OCI-LY7 (cell line): ENCODE data around the gene XRRA1. TPM values are rescaled to one million over a fixed set of nuclear protein-coding genes. Genes with fewer than 3 reads are reported as not detected.

ENCODE experiments used
- BruUV-seq: library from RNA; stranded (reverse); fragments of 400-500 nt; replicated peaks from 2 replicates; lab custom pipeline; 2021; lab: Mats Ljungman, UMichigan
- CTCF ChIA-PET: fragments of 300-600 bp; sonication (Branson Sonifier 250); formaldehyde crosslinking; loops from one replicate; lab custom pipeline; 2022; ENCODE audit warnings: antibody characterized with exemption; ENCODE audit not compliant: unreplicated experiment; lab: Charles Lee
- POLR2A ChIA-PET: fragments of 300-600 bp; sonication (Branson Sonifier 250); formaldehyde crosslinking; loops from one replicate; lab custom pipeline; 2022; ENCODE audit warnings: antibody characterized with exemption; lab: Charles Lee
- DNase-seq: peaks from one replicate; pipeline ENCODE4 v3.0.0-alpha.2; 2015; ENCODE audit warnings: low spot score
- H2AFZ ChIP-seq: fragments of 200-600 bp; sonication (generic), shearing (Covaris generic); 2 replicates; pipeline ENCODE4 v1.6.1; 2014; ENCODE audit warnings: mild to moderate bottlenecking, antibody characterized with exemption, low read length, moderate library complexity
- H3K27ac ChIP-seq: fragments of 200-600 bp; sonication (generic); 2 replicates; pipeline ENCODE4 v1.5.1; 2014; ENCODE audit warnings: mixed run types, low read depth, mild to moderate bottlenecking, moderate library complexity, low read length, inconsistent platforms; ENCODE audit not compliant: poor library complexity, severe bottlenecking
- H3K36me3 ChIP-seq: fragments of 200-600 bp; sonication (generic); 2 replicates; pipeline ENCODE4 v1.6.1; 2014; ENCODE audit warnings: mild to moderate bottlenecking, antibody characterized with exemption, low read length, moderate library complexity, mixed read lengths; ENCODE audit not compliant: insufficient read depth
- H3K4me1 ChIP-seq: fragments of 200-600 bp; sonication (generic); 2 replicates; pipeline ENCODE4 v1.5.1; 2014; ENCODE audit warnings: mild to moderate bottlenecking, low read length; ENCODE audit not compliant: insufficient read depth, poor library complexity, severe bottlenecking
- H3K4me2 ChIP-seq: fragments of 200-600 bp; sonication (generic); 2 replicates; pipeline ENCODE4 v1.6.1; 2014; ENCODE audit warnings: mild to moderate bottlenecking, low read length
- H3K4me3 ChIP-seq: fragments of 200-600 bp; sonication (generic); 2 replicates; pipeline ENCODE4 v1.5.1; 2014; ENCODE audit warnings: mild to moderate bottlenecking, low read depth, low read length; ENCODE audit not compliant: poor library complexity, severe bottlenecking
- H3K79me2 ChIP-seq: fragments of 200-600 bp; sonication (generic); 2 replicates; pipeline ENCODE4 v1.6.1; 2016; ENCODE audit warnings: low read depth, mild to moderate bottlenecking, low read length, moderate library complexity, mixed read lengths; ENCODE audit not compliant: insufficient read depth
- H3K9me2 ChIP-seq: fragments of 200-600 bp; sonication (generic); 2 replicates; pipeline ENCODE4 v1.6.1; 2016; ENCODE audit warnings: mild to moderate bottlenecking, low read length, mixed read lengths; ENCODE audit not compliant: insufficient read depth
- H3K9me3 ChIP-seq: fragments of 200-600 bp; sonication (generic); 2 replicates; pipeline ENCODE4 v1.6.1; 2014; ENCODE audit warnings: mild to moderate bottlenecking, mixed run types, low read length, mixed read lengths
- H4K20me1 ChIP-seq: fragments of 200-600 bp; sonication (generic); 2 replicates; pipeline ENCODE4 v1.6.1; 2014; ENCODE audit warnings: mild to moderate bottlenecking, antibody characterized with exemption, low read length, moderate library complexity, mixed read lengths; ENCODE audit not compliant: insufficient read depth
- EZH2phosphoT487 ChIP-seq: fragments of 200-600 bp; sonication (generic); IDR thresholded peaks from 2 replicates; pipeline ENCODE4 v1.6.1; 2018; ENCODE audit warnings: low read depth, borderline replicate concordance, mild to moderate bottlenecking, mixed run types, antibody characterized with exemption, low read length, moderate library complexity, mixed read lengths
- intact Hi-C: fragments of 100-400 bp; cut with micrococcal nuclease; formaldehyde crosslinking; loops from one replicate; pipeline ENCODE4 v1.10.0; 2022; ENCODE audit not compliant: unreplicated experiment
- total RNA-seq, 2 experiments: library from RNA; depleted of rRNA in 1 of 2; stranded (reverse); fragments of >200 nt in 1 of 2; shearing (Covaris generic) in 1 of 2; gene quantifications; 2 replicates each; pipeline ENCODE4 v1.2.3, GENCODE V29; 2014 to 2022
- TF ChIP-seq, protein P1 (sequence below): fragments of 200-600 bp; sonication (generic); conservative IDR thresholded peaks from 2 replicates; pipeline ENCODE4 v1.5.1; 2014; ENCODE audit warnings: mild to moderate bottlenecking, antibody characterized with exemption, low read length, moderate library complexity, mixed read lengths

Gene XRRA1
- total RNA-seq, 2 experiments from 2014 or later, result 20.3 to 29.1 TPM

DNA sequence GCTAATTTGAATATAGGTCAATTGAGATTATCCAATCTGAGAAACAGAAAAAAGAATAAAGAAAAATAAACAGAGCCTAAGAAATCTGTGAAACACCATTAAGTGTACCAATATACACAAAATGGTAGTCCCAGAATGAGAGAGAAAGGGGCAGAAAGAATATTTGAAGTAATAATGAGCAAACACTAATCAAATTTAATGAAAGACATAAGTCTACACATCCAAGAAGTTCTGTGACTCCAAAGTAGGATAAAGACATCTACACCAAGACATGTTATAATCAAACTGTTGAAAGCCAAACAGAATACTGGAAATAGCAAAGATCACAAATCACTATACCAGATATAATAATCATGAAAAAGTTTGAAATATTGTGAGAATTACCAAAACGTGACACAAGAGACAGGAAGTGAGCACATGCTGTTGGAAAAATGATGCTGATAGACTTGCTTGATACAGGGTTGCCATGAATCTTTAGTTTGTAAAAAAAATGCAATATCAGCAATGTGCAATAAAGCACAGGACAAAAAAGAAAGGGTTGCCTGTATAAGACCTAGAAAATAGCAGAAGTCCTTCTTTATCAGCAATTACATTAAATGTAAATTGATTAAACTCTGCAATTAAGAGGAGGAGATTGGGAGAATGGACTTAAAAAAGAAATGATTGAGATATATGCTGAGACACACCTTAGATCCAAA is 124.5 kb downstream of the XRRA1 start:
- H3K4me2 ChIP-seq, result no peak overlapping the region
- no peaks in the 10 kb centered on the region for H3K9me2 ChIP-seq
- BruUV-seq, result no TSS peak
- H3K4me3 ChIP-seq, result no peak overlapping the region
- peaks cover 97% of the 10 kb centered on the region for H3K36me3 ChIP-seq
- intact Hi-C loops, result no loop called here
- no peak overlapping the region for H3K27ac ChIP-seq
- TF ChIP-seq, protein P1, sequence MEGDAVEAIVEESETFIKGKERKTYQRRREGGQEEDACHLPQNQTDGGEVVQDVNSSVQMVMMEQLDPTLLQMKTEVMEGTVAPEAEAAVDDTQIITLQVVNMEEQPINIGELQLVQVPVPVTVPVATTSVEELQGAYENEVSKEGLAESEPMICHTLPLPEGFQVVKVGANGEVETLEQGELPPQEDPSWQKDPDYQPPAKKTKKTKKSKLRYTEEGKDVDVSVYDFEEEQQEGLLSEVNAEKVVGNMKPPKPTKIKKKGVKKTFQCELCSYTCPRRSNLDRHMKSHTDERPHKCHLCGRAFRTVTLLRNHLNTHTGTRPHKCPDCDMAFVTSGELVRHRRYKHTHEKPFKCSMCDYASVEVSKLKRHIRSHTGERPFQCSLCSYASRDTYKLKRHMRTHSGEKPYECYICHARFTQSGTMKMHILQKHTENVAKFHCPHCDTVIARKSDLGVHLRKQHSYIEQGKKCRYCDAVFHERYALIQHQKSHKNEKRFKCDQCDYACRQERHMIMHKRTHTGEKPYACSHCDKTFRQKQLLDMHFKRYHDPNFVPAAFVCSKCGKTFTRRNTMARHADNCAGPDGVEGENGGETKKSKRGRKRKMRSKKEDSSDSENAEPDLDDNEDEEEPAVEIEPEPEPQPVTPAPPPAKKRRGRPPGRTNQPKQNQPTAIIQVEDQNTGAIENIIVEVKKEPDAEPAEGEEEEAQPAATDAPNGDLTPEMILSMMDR, result no peak
- no peak for TF ChIP-seq EZH2phosphoT487
- no peaks in the 10 kb centered on the region; the same call in 1 of the 2 replicates for H3K79me2 ChIP-seq
- H4K20me1 ChIP-seq, result no peaks in the 10 kb centered on the region
- no peaks in the 10 kb centered on the region for H3K4me1 ChIP-seq
- DNase-seq, result no peak
- ChIA-PET CTCF (no interaction called here), POLR2A (interaction anchor here (0.6 to 0.7 kb wide), 3 partner anchors 12 to 1194 kb away, joined by 3 to 4 read pairs (median 3); no protein-coding TSS in a partner anchor)
- H3K9me3 ChIP-seq, result peaks cover 43% of the 10 kb centered on the region
- H2AFZ ChIP-seq, result no peak overlapping the region

DNA sequence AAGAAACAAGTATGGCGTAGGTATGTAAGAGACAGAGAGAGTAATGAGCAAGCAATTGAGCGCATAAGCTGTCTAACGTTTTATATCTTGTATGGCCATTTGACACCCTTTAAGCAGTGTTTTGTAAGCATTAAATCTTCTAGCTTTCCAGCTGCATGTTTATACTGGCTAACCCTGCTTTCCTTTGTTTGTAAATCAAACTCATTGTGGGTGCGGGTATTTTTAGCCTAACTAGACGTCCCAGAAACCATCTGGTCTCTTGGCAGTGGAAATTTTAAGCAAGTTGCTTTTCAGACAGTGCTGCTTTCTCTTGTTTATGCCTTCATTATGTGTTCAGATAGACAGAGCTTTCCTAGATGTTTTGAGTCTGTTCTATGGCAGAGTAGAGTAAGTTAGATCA is 126.7 kb downstream of the XRRA1 start:
- no peaks in the 10 kb centered on the region for H3K9me2 ChIP-seq
- intact Hi-C loops, result no loop called here
- TF ChIP-seq, protein P1, result no peak
- no peak for TF ChIP-seq EZH2phosphoT487
- H3K4me2 ChIP-seq, result no peak overlapping the region
- DNase-seq, result no peak
- no peaks in the 10 kb centered on the region for H4K20me1 ChIP-seq
- no peaks in the 10 kb centered on the region for H3K4me1 ChIP-seq
- peaks cover 39% of the 10 kb centered on the region for H3K9me3 ChIP-seq
- H3K27ac ChIP-seq, result no peak overlapping the region
- no peaks in the 10 kb centered on the region; the same call in 1 of the 2 replicates for H3K79me2 ChIP-seq
- CTCF ChIA-PET, result no interaction called here
- peaks cover 96% of the 10 kb centered on the region for H3K36me3 ChIP-seq
- H2AFZ ChIP-seq, result no peak overlapping the region
- H3K4me3 ChIP-seq, result no peak overlapping the region
- BruUV-seq, result no TSS peak
- POLR2A ChIA-PET, result no interaction called here

DNA sequence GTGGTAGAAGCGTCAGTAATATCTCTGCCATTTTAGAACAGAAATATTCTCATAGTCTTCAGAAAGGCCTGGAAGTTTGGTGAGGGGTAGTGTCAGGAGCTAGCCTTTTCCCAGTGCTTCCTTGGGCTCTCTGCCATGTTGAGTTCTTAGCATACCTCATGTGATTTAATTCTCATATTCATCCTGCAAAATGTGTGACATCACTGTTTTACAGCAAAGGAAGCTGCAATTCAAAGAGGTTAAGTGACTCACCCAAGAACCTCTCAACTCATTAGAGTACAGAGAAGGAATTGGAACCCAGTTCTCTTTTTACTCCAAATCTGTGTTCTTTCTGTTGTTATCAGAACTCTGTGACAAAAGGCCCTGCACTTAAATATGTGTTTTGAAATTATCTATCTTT is 128.1 kb downstream of the XRRA1 start:
- CTCF ChIA-PET, result no interaction called here

More for the DNA sequence above, 128.1 kb downstream of the XRRA1 start:
- intact Hi-C loops, result no loop called here
- Histone ChIP-seq H3K9me2 (no peaks in the 10 kb centered on the region), H3K36me3 (peaks cover 95% of the 10 kb centered on the region), H3K4me3 (no peak overlapping the region), H3K9me3 (peaks cover 25% of the 10 kb centered on the region), H3K79me2 (no peaks in the 10 kb centered on the region; the same call in 1 of the 2 replicates), H2AFZ (no peak overlapping the region), H3K27ac (no peak overlapping the region), H4K20me1 (no peaks in the 10 kb centered on the region), H3K4me1 (no peaks in the 10 kb centered on the region), H3K4me2 (no peak overlapping the region)
- BruUV-seq, result no TSS peak
- TF ChIP-seq EZH2phosphoT487, result no peak
- TF ChIP-seq, protein P1, result no peak
- POLR2A ChIA-PET, result interaction anchor here (0.6 to 0.8 kb wide), 3 partner anchors 13 to 1269 kb away, joined by 3 to 6 read pairs (median 3); no protein-coding TSS in a partner anchor
- no peak for DNase-seq
